SJSA1 (cell line): Measurements from ENCODE around the gene SMAD3. TPM values are rescaled to one million over a fixed set of nuclear protein-coding genes. Genes with fewer than 3 reads are reported as not detected.
A peak's percentile ranks its signal among the peaks of the same experiment; 100 is the strongest.

ENCODE experiments used
- DNase-seq, 2 experiments: peaks; one replicate each; pipeline ENCODE4 v3.0.0-alpha.2; 2015 to 2020; ENCODE audit warnings: low spot score in 2 of 2, low read depth in 1 of 2
- H3K27ac ChIP-seq: fragments of 250-450 bp; sonication (Bioruptor Pico); 2 replicates; pipeline ENCODE4 v1.5.1; 2020; ENCODE audit warnings: mild to moderate bottlenecking, moderate library complexity
- H3K27me3 ChIP-seq: fragments of 250-450 bp; sonication (Bioruptor Pico); replicated peaks from 2 replicates; pipeline ENCODE4 v1.5.1; 2020; ENCODE audit warnings: mild to moderate bottlenecking, moderate library complexity
- H3K36me3 ChIP-seq: fragments of 250-450 bp; sonication (Bioruptor Pico); 2 replicates; pipeline ENCODE4 v1.5.1; 2020; ENCODE audit warnings: mild to moderate bottlenecking
- H3K4me1 ChIP-seq: fragments of 250-450 bp; sonication (Bioruptor Pico); replicated peaks from 2 replicates; pipeline ENCODE4 v1.6.1; 2021; ENCODE audit warnings: mild to moderate bottlenecking
- H3K4me3 ChIP-seq: fragments of 250-450 bp; sonication (Bioruptor Pico); 2 replicates; pipeline ENCODE4 v1.5.1; 2020; ENCODE audit warnings: mild to moderate bottlenecking
- H3K9me3 ChIP-seq: fragments of 250-450 bp; sonication (Bioruptor Pico); replicated peaks from 2 replicates; pipeline ENCODE4 v1.5.1; 2020; ENCODE audit warnings: mild to moderate bottlenecking
- total RNA-seq: library from RNA; depleted of rRNA; stranded (reverse); fragments of >200 nt; shearing (Covaris generic); gene quantifications from 2 replicates; pipeline ENCODE4 v1.2.3, GENCODE V29; 2014

The SMAD3 gene
- total RNA-seq, 1 experiment from 2014 or later, result 22.0 TPM

- peaks cover 50% of the 10 kb centered on the region for H3K4me1 ChIP-seq
- no peaks in the 10 kb centered on the region for H3K9me3 ChIP-seq
- no peaks in the 10 kb centered on the region for H3K36me3 ChIP-seq
- H3K27ac ChIP-seq, result peak overlapping the region; percentile 21
- DNase-seq, result no peak
- no peaks in the 10 kb centered on the region for H3K27me3 ChIP-seq
- no peak overlapping the region for H3K4me3 ChIP-seq
These were observed 22.8 kb upstream of the SMAD3 start for GRCh38 chr15:67042551-67043142.

DNA sequence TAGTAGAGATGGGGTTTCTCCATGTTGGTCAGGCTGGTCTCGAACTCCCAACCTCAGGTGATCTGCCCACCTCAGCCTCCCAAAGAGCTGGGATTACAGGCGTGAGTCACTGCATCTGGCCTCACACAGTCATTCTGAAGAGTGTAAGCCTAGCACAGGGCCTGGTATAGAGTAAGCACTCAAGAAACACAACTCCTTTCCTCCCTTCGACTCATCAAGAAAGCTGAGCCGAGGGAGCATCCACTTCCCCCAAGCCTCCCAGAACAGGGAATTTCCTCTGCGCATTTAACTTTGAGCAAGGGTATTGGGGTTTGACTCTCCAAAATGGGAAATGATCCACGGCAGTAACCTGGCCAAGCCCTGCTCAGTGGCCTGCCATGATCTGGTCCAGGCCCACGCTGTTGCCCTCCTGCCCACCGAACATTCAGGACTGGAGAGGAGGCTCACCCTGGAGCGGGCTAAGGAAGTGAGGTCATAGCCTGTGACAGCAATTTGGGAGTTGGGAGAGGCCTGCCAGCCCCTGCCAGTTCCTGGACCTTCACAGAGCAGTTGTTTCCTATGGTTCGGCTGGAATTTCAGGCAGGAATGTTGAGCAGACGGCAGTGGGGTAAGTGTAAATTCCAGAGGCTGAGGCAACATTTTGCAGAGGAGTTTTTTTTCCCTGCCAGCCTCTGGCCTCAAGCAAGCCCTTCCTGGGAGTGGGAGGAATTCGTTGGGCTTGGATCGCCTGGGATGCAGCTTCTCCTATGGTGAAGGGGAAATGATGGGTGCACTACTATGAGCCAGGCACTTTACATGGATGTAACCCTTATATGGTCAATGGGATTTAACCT lies 21.2 kb upstream of the SMAD3 start:
- peak; percentile 93 for DNase-seq
- peaks cover 58% of the 10 kb centered on the region for H3K4me1 ChIP-seq
- H3K36me3 ChIP-seq, result no peaks in the 10 kb centered on the region
- no peak overlapping the region for H3K4me3 ChIP-seq
- H3K27me3 ChIP-seq, result no peaks in the 10 kb centered on the region
- H3K9me3 ChIP-seq, result no peaks in the 10 kb centered on the region
- peak overlapping the region; percentile 95 for H3K27ac ChIP-seq

- H3K4me3 ChIP-seq, result no peak overlapping the region
- no peak overlapping the region for H3K27ac ChIP-seq
- H3K4me1 ChIP-seq, result peaks cover 74% of the 10 kb centered on the region
- H3K27me3 ChIP-seq, result no peaks in the 10 kb centered on the region
- no peak for DNase-seq
- no peaks in the 10 kb centered on the region for H3K36me3 ChIP-seq
- H3K9me3 ChIP-seq, result no peaks in the 10 kb centered on the region
These were observed 18.2 kb upstream of the SMAD3 start for GRCh38 chr15:67047149-67047661.

GRCh38 chr15:67048281-67049279 lies 16.8 kb upstream of the SMAD3 start:
- H3K27ac ChIP-seq, result peak overlapping the region; percentile 100
- DNase-seq, result peak; percentile 91 to 94
- no peaks in the 10 kb centered on the region for H3K9me3 ChIP-seq
- no peaks in the 10 kb centered on the region for H3K36me3 ChIP-seq
- H3K4me3 ChIP-seq, result no peak overlapping the region
- H3K4me1 ChIP-seq, result peaks cover 60% of the 10 kb centered on the region
- no peaks in the 10 kb centered on the region for H3K27me3 ChIP-seq

DNA sequence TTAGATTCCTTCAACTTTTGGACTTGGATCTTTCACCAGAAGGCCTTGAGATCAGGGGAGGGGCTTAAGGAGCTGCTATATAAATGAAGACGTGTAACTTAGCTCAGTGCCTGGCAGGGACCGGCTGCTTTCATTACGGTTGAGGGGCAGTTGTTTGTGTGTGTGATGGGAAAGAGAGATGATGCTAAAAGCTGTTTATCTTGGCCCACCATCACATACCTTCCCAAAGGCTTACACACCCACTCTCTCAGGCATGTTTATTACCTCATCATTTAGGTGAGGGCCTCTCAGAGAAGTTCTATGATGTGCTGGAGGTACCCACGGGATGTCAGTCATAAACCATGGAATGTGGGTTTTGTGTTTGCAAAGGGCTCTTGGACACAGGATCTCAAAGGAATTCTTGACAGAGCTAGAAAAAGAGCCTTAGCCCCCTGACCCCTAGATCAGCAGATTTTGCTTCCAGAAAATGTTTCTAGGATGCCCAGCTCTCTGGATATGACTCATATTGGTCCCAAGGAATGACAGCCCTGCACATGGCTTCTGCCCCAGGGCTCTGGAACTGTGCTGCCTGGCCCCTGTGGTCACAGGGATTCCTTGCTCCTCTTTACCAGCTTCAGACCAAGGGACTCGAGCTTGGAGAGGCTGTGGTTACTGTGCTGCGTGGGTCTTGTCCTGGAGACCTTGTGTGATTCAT lies 15.9 kb upstream of the SMAD3 start:
- Histone ChIP-seq H3K9me3 (no peaks in the 10 kb centered on the region), H3K27ac (peak overlapping the region; percentile 100), H3K4me3 (no peak overlapping the region), H3K36me3 (no peaks in the 10 kb centered on the region), H3K27me3 (no peaks in the 10 kb centered on the region), H3K4me1 (peaks cover 51% of the 10 kb centered on the region)
- peak; percentile 91 to 97 for DNase-seq

DNA sequence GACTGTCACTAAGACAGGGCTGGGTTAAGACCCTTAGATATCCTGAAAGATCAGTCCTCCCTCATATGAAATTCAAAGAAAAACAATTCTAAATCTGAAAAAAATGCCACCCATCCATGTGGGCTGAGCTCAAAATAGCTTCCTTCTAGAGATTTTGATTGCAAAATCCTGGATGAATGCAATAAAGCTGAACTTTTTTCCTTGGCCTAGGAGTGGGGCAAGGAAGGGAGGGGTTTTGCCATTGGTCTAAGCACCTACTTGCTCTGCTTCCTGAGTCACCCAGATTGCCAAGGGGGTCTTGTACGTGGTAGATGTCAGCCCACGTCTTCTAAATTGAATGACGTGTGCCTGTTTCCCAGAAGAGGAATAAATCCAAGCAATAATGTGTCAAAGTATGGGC lies 15.3 kb upstream of the SMAD3 start:
- H3K4me1 ChIP-seq, result peaks cover 47% of the 10 kb centered on the region
- no peaks in the 10 kb centered on the region for H3K36me3 ChIP-seq
- H3K4me3 ChIP-seq, result no peak overlapping the region
- H3K27me3 ChIP-seq, result no peaks in the 10 kb centered on the region
- H3K27ac ChIP-seq, result peak overlapping the region; percentile 100
- no peaks in the 10 kb centered on the region for H3K9me3 ChIP-seq
- DNase-seq, result no peak

DNA sequence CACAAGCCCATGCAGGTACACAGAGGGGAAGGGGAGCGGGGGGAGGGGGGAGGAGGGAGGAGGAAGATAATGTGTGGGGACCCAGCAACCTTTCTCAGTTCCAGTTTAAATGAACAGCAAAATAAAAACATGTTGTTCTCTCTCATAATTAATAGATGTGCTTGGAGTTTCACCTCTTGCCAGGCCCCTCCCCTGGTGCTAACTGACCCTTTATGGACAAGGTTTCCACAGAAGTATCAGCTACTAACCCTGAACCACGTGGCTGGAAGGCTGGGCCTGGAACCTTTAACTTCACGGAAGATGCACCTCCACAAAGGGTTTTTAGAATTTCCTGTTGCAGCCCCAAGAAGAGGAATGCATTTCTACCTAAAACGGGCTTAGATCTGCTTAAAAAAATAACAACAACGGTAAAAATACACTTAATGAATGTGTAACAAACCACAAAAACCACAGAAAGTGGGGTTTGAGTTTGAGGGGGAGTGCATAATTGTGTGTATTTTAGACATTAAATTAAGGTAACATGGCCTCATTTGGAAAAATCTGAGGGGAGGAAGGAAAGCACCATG lies 14.8 kb upstream of the SMAD3 start:
- Histone ChIP-seq H3K4me3 (no peak overlapping the region), H3K27ac (peak overlapping the region; percentile 32; the same call in 1 of the 2 replicates)
- DNase-seq, result peak in 1 of 2 experiments; percentile 40

DNA sequence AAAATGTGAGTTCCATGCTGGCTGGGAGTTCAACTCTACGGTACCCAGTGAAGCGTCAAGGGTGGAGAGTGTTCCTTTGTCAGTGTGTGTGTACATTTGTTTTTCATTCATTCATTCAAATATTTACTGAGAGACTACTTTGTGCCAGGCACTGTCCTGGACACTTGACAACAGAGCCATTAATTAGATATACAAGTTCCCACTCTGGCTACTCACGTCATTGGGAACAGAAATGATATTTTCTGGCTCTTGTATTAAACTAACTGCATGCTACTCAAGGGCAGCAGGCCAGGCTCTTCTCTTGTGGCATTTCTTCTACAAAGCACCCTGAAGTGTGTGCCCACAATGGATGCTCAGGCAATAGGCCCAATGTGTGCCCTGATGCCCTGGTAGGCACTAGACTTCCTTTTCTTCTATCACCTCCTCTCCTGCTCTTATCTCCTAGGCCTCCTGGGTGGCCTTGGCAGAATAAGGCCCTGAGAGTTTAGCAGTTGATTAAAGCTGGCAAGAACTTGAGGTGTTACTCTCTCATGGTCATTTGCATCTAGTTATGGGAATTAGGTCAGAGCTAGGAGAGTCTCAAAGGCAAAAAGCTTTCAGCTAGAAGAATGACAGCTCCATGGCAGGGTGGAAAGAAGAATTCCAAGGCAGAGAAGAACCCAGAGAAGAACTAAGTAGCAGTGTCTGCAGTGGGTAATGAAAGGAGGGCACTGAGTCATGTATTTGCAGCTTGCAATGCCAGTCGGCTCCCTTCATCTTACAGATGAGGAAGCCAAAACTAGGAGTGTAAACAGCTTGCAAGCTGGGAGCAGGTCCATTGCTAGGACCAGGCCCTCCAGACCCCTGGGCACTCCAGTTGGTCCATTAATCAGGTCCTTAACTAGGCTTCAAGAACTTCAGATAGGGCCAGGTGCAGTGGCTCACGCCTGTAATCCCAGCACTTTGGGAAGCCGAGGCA lies 14.0 kb upstream of the SMAD3 start:
- peak overlapping the region; percentile 32; the same call in 1 of the 2 replicates for H3K27ac ChIP-seq
- no peaks in the 10 kb centered on the region for H3K27me3 ChIP-seq
- H3K4me1 ChIP-seq, result peaks cover 43% of the 10 kb centered on the region
- H3K9me3 ChIP-seq, result no peaks in the 10 kb centered on the region
- no peak for DNase-seq
- H3K4me3 ChIP-seq, result no peak overlapping the region
- H3K36me3 ChIP-seq, result no peaks in the 10 kb centered on the region

More for the DNA sequence above, 14.8 kb upstream of the SMAD3 start:
- Histone ChIP-seq H3K4me1 (peaks cover 43% of the 10 kb centered on the region), H3K9me3 (no peaks in the 10 kb centered on the region), H3K27me3 (no peaks in the 10 kb centered on the region), H3K36me3 (no peaks in the 10 kb centered on the region)

DNA sequence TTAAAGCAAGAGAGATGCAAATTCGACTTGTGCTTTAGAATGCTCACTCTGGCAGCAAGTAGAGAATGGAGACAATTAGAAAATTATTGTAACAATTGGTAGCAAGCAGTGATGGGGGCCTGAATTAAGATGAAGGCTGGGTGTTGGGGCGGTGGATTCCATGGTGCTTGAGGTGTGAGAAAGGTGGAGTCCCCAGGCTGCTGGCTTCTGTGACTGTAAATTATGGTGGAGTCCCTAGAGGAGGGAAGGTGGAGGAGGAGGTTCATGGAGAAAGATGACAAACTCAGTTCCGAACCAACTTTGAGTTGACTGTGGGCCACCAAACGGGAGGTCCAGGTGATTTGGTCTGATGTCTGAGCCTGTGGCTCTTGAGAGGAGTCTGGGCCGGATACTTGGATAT lies 10.7 kb upstream of the SMAD3 start:
- no peak overlapping the region for H3K27ac ChIP-seq
- no peaks in the 10 kb centered on the region for H3K27me3 ChIP-seq
- no peaks in the 10 kb centered on the region for H3K9me3 ChIP-seq
- no peak overlapping the region for H3K4me3 ChIP-seq
- no peak for DNase-seq
- H3K4me1 ChIP-seq, result peaks cover 22% of the 10 kb centered on the region
- no peaks in the 10 kb centered on the region for H3K36me3 ChIP-seq

DNA sequence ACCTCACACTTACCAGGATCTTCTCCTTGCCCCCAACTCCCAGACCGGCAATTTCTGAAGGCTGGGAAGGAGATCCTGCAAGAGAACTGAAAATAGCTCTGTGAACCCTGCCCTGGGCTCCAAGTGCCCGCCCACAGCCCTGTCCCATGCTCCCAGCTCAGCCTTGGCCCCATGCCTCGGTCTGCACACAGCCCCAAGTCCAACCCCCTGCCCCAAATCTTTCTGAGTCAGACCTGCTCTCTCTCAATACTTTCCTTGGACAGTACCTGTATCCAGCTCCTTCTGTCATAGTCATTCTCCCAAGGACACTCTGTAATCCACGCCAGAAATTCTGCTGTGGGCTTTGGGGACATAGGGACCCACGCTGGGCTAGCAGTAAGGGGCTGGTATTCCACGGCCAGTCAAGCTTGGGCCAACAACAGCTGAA lies 6.3 kb upstream of the SMAD3 start:
- H3K9me3 ChIP-seq, result no peaks in the 10 kb centered on the region
- H3K27ac ChIP-seq, result no peak overlapping the region
- DNase-seq, result no peak
- no peaks in the 10 kb centered on the region for H3K36me3 ChIP-seq
- H3K27me3 ChIP-seq, result no peaks in the 10 kb centered on the region
- H3K4me1 ChIP-seq, result peaks cover 5% of the 10 kb centered on the region
- H3K4me3 ChIP-seq, result no peak overlapping the region

GRCh38 chr15:67061811-67062368 lies 3.5 kb upstream of the SMAD3 start:
- Histone ChIP-seq H3K4me1 (peaks cover 21% of the 10 kb centered on the region), H3K9me3 (no peaks in the 10 kb centered on the region), H3K4me3 (no peak overlapping the region), H3K36me3 (peaks cover 11% of the 10 kb centered on the region), H3K27ac (no peak overlapping the region), H3K27me3 (no peaks in the 10 kb centered on the region)
- DNase-seq, result no peak
